ENCODE results near the gene IFT81. TPM values are rescaled to one million over a fixed set of nuclear protein-coding genes. Genes with fewer than 3 reads are reported as not detected.

Gene IFT81
- total and polyA plus RNA-seq, 11 donors = 4.3 to 9.8 (median 8.5) TPM

DNA sequence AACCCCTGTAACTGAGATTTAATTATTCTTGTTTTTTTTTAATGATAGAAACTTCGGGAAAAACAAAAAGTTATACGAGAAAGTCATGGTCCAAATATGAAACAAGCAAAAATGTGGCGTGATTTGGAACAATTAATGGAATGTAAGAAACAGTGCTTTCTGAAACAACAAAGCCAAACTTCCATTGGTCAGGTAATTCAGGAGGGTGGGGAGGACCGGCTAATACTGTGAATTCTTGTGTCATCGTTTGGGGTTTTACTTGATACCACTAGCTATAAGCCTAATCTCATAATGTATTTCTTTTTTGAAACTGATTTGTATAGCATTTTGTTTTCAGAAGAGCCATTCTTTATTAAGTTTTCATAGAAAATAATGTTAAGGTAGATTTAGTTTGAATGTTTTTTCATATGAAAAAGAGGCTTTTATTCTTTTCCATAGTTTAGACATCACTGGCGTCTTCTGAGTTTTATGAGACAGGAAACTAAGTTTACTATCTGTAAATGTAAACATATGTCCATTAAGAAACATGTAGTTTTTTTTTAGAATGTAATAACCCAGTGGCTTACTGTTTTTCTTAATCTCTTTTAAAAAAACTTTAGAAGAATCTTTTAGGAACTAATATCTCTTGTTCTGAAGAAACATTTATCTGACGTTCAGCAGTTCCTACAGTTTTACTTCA lies 94.0 kb downstream of the IFT81 start:
- peaks cover 0 to 22% (median 0%) of the 10 kb centered on the region in 9 donors for H3K36me3 ChIP-seq
- WGBS, 4 donors = 85 to 91% (median 89%) methylated on average over 7 of the region's 7 CpGs
- no peak overlapping the region for H3K27ac ChIP-seq
- no peak for DNase-seq
- no peaks in the 10 kb centered on the region for H3K27me3 ChIP-seq
- intact Hi-C loops (cut with DNase I) = no loop called here
- ATAC-seq = no peak
- peaks cover 0 to 7% (median 2%) of the 10 kb centered on the region in 12 donors for H3K9me3 ChIP-seq
- H3K4me1 ChIP-seq = peaks cover 0 to 17% (median 7%) of the 10 kb centered on the region in 12 donors
- no peak overlapping the region for H3K4me3 ChIP-seq
- TF ChIP-seq POLR2A (IDR thresholded peaks at IDR 0.05) = no peak
- TF ChIP-seq, protein P1, sequence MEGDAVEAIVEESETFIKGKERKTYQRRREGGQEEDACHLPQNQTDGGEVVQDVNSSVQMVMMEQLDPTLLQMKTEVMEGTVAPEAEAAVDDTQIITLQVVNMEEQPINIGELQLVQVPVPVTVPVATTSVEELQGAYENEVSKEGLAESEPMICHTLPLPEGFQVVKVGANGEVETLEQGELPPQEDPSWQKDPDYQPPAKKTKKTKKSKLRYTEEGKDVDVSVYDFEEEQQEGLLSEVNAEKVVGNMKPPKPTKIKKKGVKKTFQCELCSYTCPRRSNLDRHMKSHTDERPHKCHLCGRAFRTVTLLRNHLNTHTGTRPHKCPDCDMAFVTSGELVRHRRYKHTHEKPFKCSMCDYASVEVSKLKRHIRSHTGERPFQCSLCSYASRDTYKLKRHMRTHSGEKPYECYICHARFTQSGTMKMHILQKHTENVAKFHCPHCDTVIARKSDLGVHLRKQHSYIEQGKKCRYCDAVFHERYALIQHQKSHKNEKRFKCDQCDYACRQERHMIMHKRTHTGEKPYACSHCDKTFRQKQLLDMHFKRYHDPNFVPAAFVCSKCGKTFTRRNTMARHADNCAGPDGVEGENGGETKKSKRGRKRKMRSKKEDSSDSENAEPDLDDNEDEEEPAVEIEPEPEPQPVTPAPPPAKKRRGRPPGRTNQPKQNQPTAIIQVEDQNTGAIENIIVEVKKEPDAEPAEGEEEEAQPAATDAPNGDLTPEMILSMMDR (IDR thresholded peaks at IDR 0.05) = no peak

- H3K27me3 ChIP-seq = no peaks in the 10 kb centered on the region
- no peak overlapping the region for H3K4me3 ChIP-seq
- H3K9me3 ChIP-seq = no peaks in the 10 kb centered on the region
- no peak for DNase-seq
- intact Hi-C loops (cut with DNase I) = loop anchor here (2.0 to 10.0 kb wide), 7 partner anchors 53 to 127 kb away; partner anchors contain the start of genes ATP2A2 (in 5 of the 10) and IFT81 (in 1 of the 10)
- ATAC-seq = no peak
- peaks cover 0 to 19% (median 0%) of the 10 kb centered on the region in 9 donors for H3K36me3 ChIP-seq
- TF ChIP-seq, protein P1 (IDR thresholded peaks at IDR 0.05) = no peak
- no peak for TF ChIP-seq POLR2A (IDR thresholded peaks at IDR 0.05)
- peak overlapping the region in 9 of 12 donors; percentile 1 to 54 (median 21) for H3K27ac ChIP-seq
- peaks cover 0 to 41% (median 21%) of the 10 kb centered on the region in 12 donors for H3K4me1 ChIP-seq
Observed at GRCh38 chr12:110222027-110222426, 97.9 kb downstream of the IFT81 start.

DNA sequence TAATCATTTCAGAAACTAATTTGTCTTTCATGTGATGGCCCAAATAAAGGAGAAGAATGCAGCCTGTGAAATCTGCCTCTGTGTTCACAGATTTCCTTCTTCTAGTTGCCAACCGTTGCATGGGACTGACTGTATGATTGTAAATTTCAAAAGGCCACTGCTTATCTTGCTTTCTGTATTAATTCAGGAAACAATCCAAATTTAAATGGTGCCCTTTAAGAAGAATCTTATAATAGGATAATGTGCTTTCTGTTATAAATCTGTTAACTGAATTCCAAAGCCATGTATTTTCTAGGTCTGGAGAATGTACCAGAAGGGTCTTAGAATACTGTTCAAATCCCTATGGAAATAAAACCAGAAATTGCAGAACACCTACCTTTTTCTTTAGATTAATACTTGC lies 98.3 kb downstream of the IFT81 start:
- WGBS, 4 donors = 21 to 49% (median 44%) methylated on average over 1 of the region's 1 CpG
- no peak for DNase-seq
- no peak for ATAC-seq
- no peaks in the 10 kb centered on the region for H3K9me3 ChIP-seq
- H3K27ac ChIP-seq = peak overlapping the region in 8 of 12 donors; percentile 1 to 54 (median 20)
- TF ChIP-seq, protein P1 (IDR thresholded peaks at IDR 0.05) = no peak
- TF ChIP-seq POLR2A (IDR thresholded peaks at IDR 0.05) = no peak
- H3K4me1 ChIP-seq = peaks cover 0 to 41% (median 21%) of the 10 kb centered on the region in 12 donors
- H3K36me3 ChIP-seq = peaks cover 0 to 17% (median 0%) of the 10 kb centered on the region in 9 donors
- H3K4me3 ChIP-seq = no peak overlapping the region
- intact Hi-C loops (cut with DNase I) = loop anchor here (2.0 to 10.0 kb wide), 7 partner anchors 52 to 128 kb away; partner anchors contain the start of genes ATP2A2 (in 5 of the 10) and IFT81 (in 1 of the 10)
- no peaks in the 10 kb centered on the region for H3K27me3 ChIP-seq

GRCh38 chr12:110223777-110224378 lies 99.7 kb downstream of the IFT81 start:
- H3K9me3 ChIP-seq = no peaks in the 10 kb centered on the region
- 29 to 47% (median 37%) methylated on average over 4 of the region's 4 CpGs for WGBS, 4 donors
- peak overlapping the region in 10 of 12 donors; percentile 1 to 75 (median 68) for H3K27ac ChIP-seq
- DNase-seq (no peak), ATAC-seq (peak in 2 of 4 donors; percentile 27 to 29)
- peak overlapping the region in 1 of 12 donors; percentile 22 for H3K4me3 ChIP-seq
- H3K36me3 ChIP-seq = peaks cover 0 to 7% (median 0%) of the 10 kb centered on the region in 9 donors
- no peak for TF ChIP-seq POLR2A (IDR thresholded peaks at IDR 0.05)
- TF ChIP-seq, protein P1 (IDR thresholded peaks at IDR 0.05) = no peak
- intact Hi-C loops (cut with DNase I) = loop anchor here (2.0 to 10.0 kb wide), 8 partner anchors 51 to 129 kb away; partner anchors contain the start of genes ATP2A2 (in 5 of the 10) and IFT81 (in 1 of the 10)
- H3K4me1 ChIP-seq = peaks cover 0 to 52% (median 21%) of the 10 kb centered on the region in 12 donors
- H3K27me3 ChIP-seq = no peaks in the 10 kb centered on the region
